Epithelial cell of proximal tubule (primary cell): Measurements from ENCODE around the gene TBC1D2B. TPM values are rescaled to one million over a fixed set of nuclear protein-coding genes. Genes with fewer than 3 reads are reported as not detected.

ENCODE experiments used
- DNase-seq: peaks from one replicate; pipeline ENCODE4 v3.0.0-alpha.2; 2011; ENCODE audit warnings: low read depth
- H3K4me3 ChIP-seq: 2 replicates; pipeline ENCODE4 v1.5.1; 2011; ENCODE audit warnings: low read depth, mild to moderate bottlenecking, low read length
- CTCF ChIP-seq: conservative IDR thresholded peaks from 2 replicates; pipeline ENCODE4 v1.5.1; 2012; ENCODE audit warnings: low read depth, mild to moderate bottlenecking, low read length
- total RNA-seq: library from RNA; depleted of rRNA; stranded (reverse); fragments of >200 nt; gene quantifications from 2 replicates; pipeline ENCODE4 v1.2.3, GENCODE V29; 2015

Gene TBC1D2B
- total RNA-seq, 1 donor from 2014 or later, result 15.0 TPM

- TF ChIP-seq CTCF, result no peak
- no peak overlapping the region for H3K4me3 ChIP-seq
- DNase-seq, result no peak
Measured at GRCh38 chr15:78073046-78073787, 4.3 kb downstream of the TBC1D2B start.

- no peak overlapping the region for H3K4me3 ChIP-seq
- no peak for TF ChIP-seq CTCF
- DNase-seq, result no peak
Measured at GRCh38 chr15:78072080-78072892, 5.2 kb downstream of the TBC1D2B start.

DNA sequence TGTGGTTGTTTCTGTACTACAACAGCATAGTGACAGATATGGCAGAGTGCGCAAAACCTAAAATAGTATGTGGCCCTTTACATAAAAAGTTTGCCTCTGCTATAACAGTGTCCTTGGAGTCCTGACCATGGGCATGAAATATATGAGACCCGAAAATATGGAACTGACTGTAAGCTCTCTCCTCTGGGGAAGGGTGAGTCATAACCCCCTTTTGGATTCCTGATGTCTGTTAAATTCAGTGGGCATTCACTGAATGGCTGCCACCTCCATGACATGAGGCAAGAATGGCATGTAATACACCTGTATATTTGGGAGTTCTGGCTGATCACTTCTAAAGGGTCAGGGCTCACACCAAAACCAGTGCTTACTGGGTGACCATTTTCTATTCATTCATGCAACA is 6.1 kb downstream of the TBC1D2B start:
- no peak for TF ChIP-seq CTCF
- no peak for DNase-seq
- H3K4me3 ChIP-seq, result no peak overlapping the region

- TF ChIP-seq CTCF, result no peak
- no peak overlapping the region for H3K4me3 ChIP-seq
- DNase-seq, result no peak
Measured at GRCh38 chr15:78070049-78070700, 7.3 kb downstream of the TBC1D2B start.

- no peak for TF ChIP-seq CTCF
- no peak overlapping the region for H3K4me3 ChIP-seq
- DNase-seq, result no peak
Measured at GRCh38 chr15:78069462-78070029, 8.0 kb downstream of the TBC1D2B start.

DNA sequence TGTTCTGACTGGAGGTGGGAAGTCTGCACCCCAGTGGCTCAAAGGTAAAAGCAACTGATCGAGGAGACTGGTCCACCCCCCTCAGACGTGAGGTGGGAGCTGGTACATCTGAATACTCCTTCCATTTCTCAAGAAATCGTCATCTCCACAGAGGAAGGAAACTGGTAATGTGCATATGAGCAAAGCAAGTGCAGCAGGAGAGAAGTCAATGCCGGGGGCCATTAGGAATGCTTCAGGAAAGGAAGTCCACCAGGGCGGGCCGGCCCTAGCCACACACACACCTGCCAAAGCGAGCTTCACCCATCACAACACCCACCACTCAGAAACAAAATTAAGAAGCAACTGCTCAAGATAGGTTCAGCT is 8.5 kb downstream of the TBC1D2B start:
- TF ChIP-seq CTCF, result peak; percentile 15
- DNase-seq, result no peak
- no peak overlapping the region for H3K4me3 ChIP-seq
